Colonic mucosa (tissue), 4 donors: Measurements from ENCODE around the gene CARS1. TPM values are rescaled to one million over a fixed set of nuclear protein-coding genes. Genes with fewer than 3 reads are reported as not detected.

Experiments
- DNase-seq: peaks from one replicate; pipeline ENCODE4 v3.0.0-alpha.2; 2020
- H3K27ac ChIP-seq: fragments of 200-600 bp; one replicate; pipeline ENCODE4 v1.8.0; 2021
- H3K27me3 ChIP-seq: fragments of 200-600 bp; one replicate; pipeline ENCODE4 v1.8.0; 2021
- H3K36me3 ChIP-seq: fragments of 200-600 bp; one replicate; pipeline ENCODE4 v1.8.0; 2021
- H3K4me1 ChIP-seq: fragments of 200-600 bp; one replicate; pipeline ENCODE4 v1.8.0; 2021; ENCODE audit warnings: mild to moderate bottlenecking
- H3K4me3 ChIP-seq: fragments of 200-600 bp; one replicate; pipeline ENCODE4 v1.8.0; 2021
- H3K9ac ChIP-seq, 2 donors: one replicate each; pipeline ENCODE4 v1.7.0; 2013; ENCODE audit warnings: control low read depth in 2 of 2, low read depth in 2 of 2, low read length in 2 of 2
- H3K9me3 ChIP-seq: fragments of 200-600 bp; one replicate; pipeline ENCODE4 v1.8.0; 2021
- CTCF ChIP-seq: fragments of 200-600 bp; IDR thresholded peaks from one replicate; pipeline ENCODE4 v1.8.0; 2022; ENCODE audit warnings: antibody characterized with exemption, mild to moderate bottlenecking
- intact Hi-C: fragments of 100-400 bp; cut with DNase I; formaldehyde crosslinking; loops from one replicate; pipeline ENCODE4 v1.14.1; 2022
- total RNA-seq, 2 donors: library from RNA; stranded (reverse); fragmentation: NEBNext Ultra II Directional in 1 of 2; extraction: Animal tissue kit (Norgen Biotek cat#: 25700) in 1 of 2; gene quantifications; one replicate each; pipeline ENCODE4 v1.2.1, GENCODE V29; 2021
- donor health status: healthy.
- donor health status: DM: no; HTN: no; CAD: no.
- donor health status: DM: no; HTN: no; CAD: no.

Gene CARS1
- total RNA-seq, 2 donors from 2014 or later: 48.4 to 74.3 TPM

GRCh38 chr11:3026803-3027202 is 30.4 kb downstream of the CARS1 start:
- DNase-seq: no peak
- no peaks in the 10 kb centered on the region for H3K4me1 ChIP-seq
- H3K4me3 ChIP-seq: no peak overlapping the region
- H3K27me3 ChIP-seq: no peaks in the 10 kb centered on the region
- no peak for TF ChIP-seq CTCF
- H3K9me3 ChIP-seq: no peaks in the 10 kb centered on the region
- H3K36me3 ChIP-seq: peaks cover 9% of the 10 kb centered on the region
- no peak overlapping the region for H3K9ac ChIP-seq
- no peak overlapping the region for H3K27ac ChIP-seq
- intact Hi-C loops: no loop called here

- intact Hi-C loops: loop anchor here (5.0 kb wide), 1 partner anchor 46 kb away; no protein-coding TSS in a partner anchor
- H3K4me1 ChIP-seq: no peaks in the 10 kb centered on the region
- no peaks in the 10 kb centered on the region for H3K27me3 ChIP-seq
- H3K36me3 ChIP-seq: peaks cover 5% of the 10 kb centered on the region
- no peak overlapping the region for H3K27ac ChIP-seq
- no peak for DNase-seq
- H3K4me3 ChIP-seq: no peak overlapping the region
- no peak overlapping the region for H3K9ac ChIP-seq
- H3K9me3 ChIP-seq: no peaks in the 10 kb centered on the region
- TF ChIP-seq CTCF: no peak
Observed at GRCh38 chr11:3022982-3023381, 34.2 kb downstream of the CARS1 start.

- Histone ChIP-seq H3K4me1 (no peaks in the 10 kb centered on the region), H3K27me3 (no peaks in the 10 kb centered on the region), H3K9me3 (no peaks in the 10 kb centered on the region), H3K4me3 (no peak overlapping the region), H3K9ac (no peak overlapping the region), H3K36me3 (peaks cover 8% of the 10 kb centered on the region), H3K27ac (no peak overlapping the region)
- no peak for DNase-seq
- intact Hi-C loops: loop anchor here (5.0 kb wide), 1 partner anchor 45 kb away; no protein-coding TSS in a partner anchor
- no peak for TF ChIP-seq CTCF
Observed at GRCh38 chr11:3022300-3022967, 34.8 kb downstream of the CARS1 start.

GRCh38 chr11:3021125-3021524 is 36.1 kb downstream of the CARS1 start:
- Histone ChIP-seq H3K9ac (no peak overlapping the region), H3K36me3 (peaks cover 13% of the 10 kb centered on the region), H3K27ac (no peak overlapping the region), H3K4me1 (no peaks in the 10 kb centered on the region), H3K9me3 (no peaks in the 10 kb centered on the region), H3K4me3 (no peak overlapping the region), H3K27me3 (no peaks in the 10 kb centered on the region)
- intact Hi-C loops: loop anchor here (5.0 kb wide), 1 partner anchor 44 kb away; no protein-coding TSS in a partner anchor
- TF ChIP-seq CTCF: peak; percentile 55
- peak; percentile 44 for DNase-seq

GRCh38 chr11:3020011-3020410 is 37.2 kb downstream of the CARS1 start:
- Histone ChIP-seq H3K4me3 (no peak overlapping the region), H3K27me3 (no peaks in the 10 kb centered on the region), H3K9ac (no peak overlapping the region), H3K36me3 (peaks cover 17% of the 10 kb centered on the region), H3K27ac (no peak overlapping the region), H3K4me1 (no peaks in the 10 kb centered on the region), H3K9me3 (no peaks in the 10 kb centered on the region)
- no peak for DNase-seq
- intact Hi-C loops: loop anchor here (5.0 kb wide), 1 partner anchor 43 kb away; no protein-coding TSS in a partner anchor
- TF ChIP-seq CTCF: no peak
